ENCODE results near the gene GRAMD4.

The GRAMD4 gene

DNA sequence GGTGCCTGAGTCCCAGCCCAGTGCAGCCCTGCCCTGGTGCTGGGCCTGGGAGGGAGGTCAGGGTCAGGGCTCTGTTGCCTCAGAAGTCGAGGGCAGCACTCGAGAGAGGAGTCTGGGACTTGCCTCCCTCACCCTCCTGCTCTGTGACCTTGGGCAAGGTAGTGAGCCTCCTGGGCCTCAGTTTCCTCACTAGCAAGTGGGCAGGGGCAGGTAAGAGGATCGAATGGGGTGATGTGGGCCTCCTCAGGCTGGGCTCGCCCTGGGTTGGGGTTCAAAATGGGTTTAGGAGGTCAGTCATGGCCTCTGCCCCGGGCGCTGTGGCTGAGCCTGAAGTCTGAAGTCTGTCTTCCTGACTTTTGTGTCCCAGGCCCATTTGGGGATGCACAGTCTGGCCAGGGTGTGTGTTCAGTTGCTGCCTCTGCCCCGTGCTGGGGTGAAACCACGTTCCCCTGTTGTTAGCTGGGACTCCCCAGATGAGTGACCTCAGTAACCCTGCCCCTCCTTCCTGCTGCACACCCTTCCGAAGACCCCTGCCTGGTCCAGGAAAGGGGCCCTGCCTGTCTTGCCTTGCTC is 41.8 kb upstream of the GRAMD4 start:
- Histone ChIP-seq H3K4me1 (ENCODE audit: control insufficient read depth, insufficient read depth, low read length) (peaks cover 3% of the 10 kb centered on the region), H3K27me3 (ENCODE audit: control insufficient read depth, insufficient read depth, low read length) (peaks cover 3% of the 10 kb centered on the region), H3K9me3 (ENCODE audit: control insufficient read depth, insufficient read depth, low read length) (no peaks in the 10 kb centered on the region), H3K4me3 (ENCODE audit: low read depth, low read length) (peak overlapping the region; percentile 60), H3K9ac (ENCODE audit: low read depth, low read length) (no peak overlapping the region), H3K36me3 (ENCODE audit: control insufficient read depth, insufficient read depth, low read length) (no peaks in the 10 kb centered on the region)

- no peak overlapping the region for H3K9ac ChIP-seq (ENCODE audit: low read depth, low read length)
- H3K9me3 ChIP-seq (ENCODE audit: control insufficient read depth, insufficient read depth, low read length): no peaks in the 10 kb centered on the region
- H3K4me3 ChIP-seq (ENCODE audit: low read depth, low read length): no peak overlapping the region
- peaks cover 3% of the 10 kb centered on the region for H3K27me3 ChIP-seq (ENCODE audit: control insufficient read depth, insufficient read depth, low read length)
- H3K4me1 ChIP-seq (ENCODE audit: control insufficient read depth, insufficient read depth, low read length): peaks cover 3% of the 10 kb centered on the region
- H3K36me3 ChIP-seq (ENCODE audit: control insufficient read depth, insufficient read depth, low read length): no peaks in the 10 kb centered on the region
Observed at GRCh38 chr22:46578824-46579561, 41.2 kb upstream of the GRAMD4 start.

- Histone ChIP-seq H3K4me3 (ENCODE audit: low read depth, low read length) (no peak overlapping the region), H3K27me3 (ENCODE audit: control insufficient read depth, insufficient read depth, low read length) (peaks cover 3% of the 10 kb centered on the region), H3K9ac (ENCODE audit: low read depth, low read length) (no peak overlapping the region), H3K9me3 (ENCODE audit: control insufficient read depth, insufficient read depth, low read length) (no peaks in the 10 kb centered on the region), H3K4me1 (ENCODE audit: control insufficient read depth, insufficient read depth, low read length) (peaks cover 8% of the 10 kb centered on the region), H3K36me3 (ENCODE audit: control insufficient read depth, insufficient read depth, low read length) (no peaks in the 10 kb centered on the region)
Observed at GRCh38 chr22:46579751-46580449, 40.3 kb upstream of the GRAMD4 start.

DNA sequence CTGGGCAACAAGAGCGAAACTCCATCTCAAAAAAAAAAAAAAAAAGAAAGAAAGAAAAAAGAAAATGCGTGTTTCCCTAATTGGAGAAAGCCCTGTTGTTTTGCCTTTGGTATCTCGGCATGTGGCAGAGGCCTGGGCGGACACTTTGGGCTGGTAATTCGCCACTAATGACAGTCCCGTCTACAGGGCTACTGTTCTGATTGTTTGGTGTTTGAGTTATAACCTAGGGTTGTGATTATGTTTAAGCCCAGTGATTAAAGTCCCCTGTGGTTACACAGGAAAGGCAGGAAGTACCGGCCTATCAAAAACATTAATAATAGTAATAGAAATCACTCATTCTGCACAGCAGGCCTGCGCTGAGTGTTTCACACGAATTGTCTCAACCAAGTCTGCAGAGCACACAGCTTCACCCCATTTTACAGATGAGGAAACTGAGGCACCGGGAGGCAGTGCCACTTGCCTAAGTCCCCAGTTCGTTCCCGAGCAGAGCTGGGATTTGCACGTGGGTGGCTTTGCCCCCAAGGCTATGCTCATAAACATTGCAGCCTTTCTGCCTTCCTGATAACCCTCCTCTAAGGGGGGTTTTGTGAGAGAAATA is 39.1 kb upstream of the GRAMD4 start:
- Histone ChIP-seq H3K9ac (ENCODE audit: low read depth, low read length) (no peak overlapping the region), H3K4me3 (ENCODE audit: low read depth, low read length) (no peak overlapping the region), H3K36me3 (ENCODE audit: control insufficient read depth, insufficient read depth, low read length) (no peaks in the 10 kb centered on the region), H3K9me3 (ENCODE audit: control insufficient read depth, insufficient read depth, low read length) (no peaks in the 10 kb centered on the region), H3K27me3 (ENCODE audit: control insufficient read depth, insufficient read depth, low read length) (peaks cover 3% of the 10 kb centered on the region), H3K4me1 (ENCODE audit: control insufficient read depth, insufficient read depth, low read length) (peaks cover 5% of the 10 kb centered on the region)

- H3K4me3 ChIP-seq (ENCODE audit: low read depth, low read length): no peak overlapping the region
- H3K9ac ChIP-seq (ENCODE audit: low read depth, low read length): no peak overlapping the region
- peaks cover 3% of the 10 kb centered on the region for H3K27me3 ChIP-seq (ENCODE audit: control insufficient read depth, insufficient read depth, low read length)
- H3K4me1 ChIP-seq (ENCODE audit: control insufficient read depth, insufficient read depth, low read length): peaks cover 5% of the 10 kb centered on the region
- H3K36me3 ChIP-seq (ENCODE audit: control insufficient read depth, insufficient read depth, low read length): no peaks in the 10 kb centered on the region
- H3K9me3 ChIP-seq (ENCODE audit: control insufficient read depth, insufficient read depth, low read length): no peaks in the 10 kb centered on the region
Observed at GRCh38 chr22:46581538-46582244, 38.5 kb upstream of the GRAMD4 start.

DNA sequence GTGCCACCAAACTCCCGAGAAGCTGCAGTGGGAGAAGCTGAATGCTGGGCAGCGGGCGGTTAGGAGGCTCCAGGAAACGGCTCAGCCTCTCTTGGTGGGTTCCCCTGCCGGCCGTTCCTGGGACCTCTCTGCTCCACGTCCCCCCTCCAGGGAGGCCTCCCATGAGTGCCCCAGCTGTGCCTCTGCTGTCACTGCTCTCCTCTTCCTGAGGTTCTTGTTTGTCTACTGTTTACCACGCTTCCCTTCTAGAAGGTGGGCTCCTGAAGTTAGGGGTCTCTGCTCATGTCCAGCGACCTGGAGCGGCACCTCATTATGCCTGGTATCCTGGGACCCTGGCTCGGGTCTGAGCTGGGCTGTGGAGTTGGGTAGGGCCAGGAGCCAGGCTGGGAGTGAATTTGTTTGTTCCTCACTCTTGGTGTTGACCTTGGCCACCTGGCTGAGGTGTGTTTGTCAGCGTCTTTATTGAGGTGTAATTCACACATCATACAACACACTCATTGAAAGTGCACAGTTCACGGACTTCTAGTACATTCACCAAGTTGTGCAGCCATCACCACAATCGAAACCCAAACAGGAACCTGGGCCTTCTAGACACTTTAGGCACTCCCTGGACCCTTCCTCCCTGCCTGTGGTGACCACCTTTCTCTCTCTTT is 37.8 kb upstream of the GRAMD4 start:
- H3K27me3 ChIP-seq (ENCODE audit: control insufficient read depth, insufficient read depth, low read length): peaks cover 3% of the 10 kb centered on the region
- no peaks in the 10 kb centered on the region for H3K9me3 ChIP-seq (ENCODE audit: control insufficient read depth, insufficient read depth, low read length)
- no peak overlapping the region for H3K4me3 ChIP-seq (ENCODE audit: low read depth, low read length)
- no peak overlapping the region for H3K9ac ChIP-seq (ENCODE audit: low read depth, low read length)
- peaks cover 5% of the 10 kb centered on the region for H3K4me1 ChIP-seq (ENCODE audit: control insufficient read depth, insufficient read depth, low read length)
- no peaks in the 10 kb centered on the region for H3K36me3 ChIP-seq (ENCODE audit: control insufficient read depth, insufficient read depth, low read length)

- Histone ChIP-seq H3K27me3 (ENCODE audit: control insufficient read depth, insufficient read depth, low read length) (no peaks in the 10 kb centered on the region), H3K9ac (ENCODE audit: low read depth, low read length) (no peak overlapping the region), H3K4me1 (ENCODE audit: control insufficient read depth, insufficient read depth, low read length) (peaks cover 5% of the 10 kb centered on the region), H3K9me3 (ENCODE audit: control insufficient read depth, insufficient read depth, low read length) (no peaks in the 10 kb centered on the region), H3K36me3 (ENCODE audit: control insufficient read depth, insufficient read depth, low read length) (no peaks in the 10 kb centered on the region), H3K4me3 (ENCODE audit: low read depth, low read length) (no peak overlapping the region)
Observed at GRCh38 chr22:46583571-46583970, 36.6 kb upstream of the GRAMD4 start.

- Histone ChIP-seq H3K9me3 (ENCODE audit: control insufficient read depth, insufficient read depth, low read length) (no peaks in the 10 kb centered on the region), H3K4me3 (ENCODE audit: low read depth, low read length) (peak overlapping the region; percentile 7), H3K4me1 (ENCODE audit: control insufficient read depth, insufficient read depth, low read length) (peaks cover 5% of the 10 kb centered on the region), H3K9ac (ENCODE audit: low read depth, low read length) (no peak overlapping the region), H3K27me3 (ENCODE audit: control insufficient read depth, insufficient read depth, low read length) (no peaks in the 10 kb centered on the region), H3K36me3 (ENCODE audit: control insufficient read depth, insufficient read depth, low read length) (no peaks in the 10 kb centered on the region)
Observed at GRCh38 chr22:46584081-46584921, 35.9 kb upstream of the GRAMD4 start.

DNA sequence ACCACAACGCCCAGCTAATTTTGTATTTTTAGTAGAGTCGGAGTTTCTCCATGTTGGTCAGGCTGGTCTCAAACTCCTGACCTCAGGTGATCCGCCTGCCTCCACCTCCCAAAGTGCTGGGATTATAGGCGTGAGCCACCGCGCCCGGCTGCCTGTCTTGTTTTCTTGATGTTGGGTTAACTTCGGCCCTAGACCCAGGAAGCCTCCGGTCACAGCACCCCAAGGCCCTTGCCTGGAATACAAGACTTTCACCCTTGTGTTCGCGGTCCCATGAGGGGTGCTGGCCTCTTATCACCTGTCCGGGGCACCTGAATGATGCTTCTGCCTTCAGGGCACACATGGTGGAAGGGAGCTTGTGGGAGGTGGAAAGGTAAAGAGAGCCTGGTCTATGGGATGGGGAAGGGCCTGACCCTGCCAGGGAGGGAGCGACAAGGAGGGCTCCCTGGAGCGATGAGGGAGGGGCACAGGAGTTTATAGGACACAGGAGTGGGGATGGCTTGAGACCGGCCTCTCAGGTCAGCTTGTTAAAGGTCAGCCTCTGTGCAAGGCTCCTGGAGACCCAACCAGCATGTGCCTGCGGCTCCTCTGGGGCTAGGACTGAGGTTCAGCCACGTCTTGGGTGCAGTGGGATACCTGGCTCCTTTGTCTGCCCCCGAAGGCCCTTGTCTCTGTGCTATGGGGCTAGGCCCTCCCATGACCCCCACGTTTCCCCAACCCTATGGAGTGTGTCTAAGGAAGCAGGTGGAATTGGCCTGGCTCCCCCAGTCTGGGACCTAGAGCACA is 34.7 kb upstream of the GRAMD4 start:
- Histone ChIP-seq H3K4me3 (ENCODE audit: low read depth, low read length) (no peak overlapping the region), H3K9me3 (ENCODE audit: control insufficient read depth, insufficient read depth, low read length) (no peaks in the 10 kb centered on the region), H3K36me3 (ENCODE audit: control insufficient read depth, insufficient read depth, low read length) (no peaks in the 10 kb centered on the region), H3K4me1 (ENCODE audit: control insufficient read depth, insufficient read depth, low read length) (peaks cover 7% of the 10 kb centered on the region), H3K9ac (ENCODE audit: low read depth, low read length) (no peak overlapping the region), H3K27me3 (ENCODE audit: control insufficient read depth, insufficient read depth, low read length) (no peaks in the 10 kb centered on the region)

- Histone ChIP-seq H3K4me3 (ENCODE audit: low read depth, low read length) (no peak overlapping the region), H3K36me3 (ENCODE audit: control insufficient read depth, insufficient read depth, low read length) (no peaks in the 10 kb centered on the region), H3K9me3 (ENCODE audit: control insufficient read depth, insufficient read depth, low read length) (no peaks in the 10 kb centered on the region), H3K4me1 (ENCODE audit: control insufficient read depth, insufficient read depth, low read length) (peaks cover 7% of the 10 kb centered on the region), H3K27me3 (ENCODE audit: control insufficient read depth, insufficient read depth, low read length) (no peaks in the 10 kb centered on the region), H3K9ac (ENCODE audit: low read depth, low read length) (no peak overlapping the region)
Observed at GRCh38 chr22:46586123-46586519, 34.1 kb upstream of the GRAMD4 start.
